ENCODE measurements around the gene SYNM. TPM values are rescaled to one million over a fixed set of nuclear protein-coding genes. Genes with fewer than 3 reads are reported as not detected.

SYNM gene
- total RNA-seq, 1 donor from 2014 or later = 19.5 TPM

DNA sequence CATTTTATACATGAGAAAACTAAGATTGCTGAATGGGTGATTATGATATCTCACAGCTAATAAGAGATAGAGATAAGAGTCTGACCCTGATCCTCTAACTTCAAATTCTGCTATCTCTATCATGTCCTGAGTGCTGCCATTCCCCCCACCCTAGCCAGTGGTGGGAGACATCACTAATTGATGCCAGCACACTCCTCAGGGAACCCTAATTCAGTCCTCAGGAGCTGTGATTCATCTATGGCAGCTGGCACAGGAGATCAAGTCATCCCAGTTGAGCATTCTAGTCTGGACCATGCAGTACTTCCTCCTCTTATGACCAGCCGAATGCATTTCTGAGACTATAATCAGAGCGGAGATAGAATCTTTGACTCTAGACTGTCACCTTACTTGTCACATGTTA lies 71.9 kb downstream of the SYNM start:
- Histone ChIP-seq H3K9me3 (no peaks in the 10 kb centered on the region), H3K4me3 (no peak overlapping the region), H3K27me3 (no peaks in the 10 kb centered on the region), H3K4me1 (no peaks in the 10 kb centered on the region), H3K36me3 (peaks cover 11% of the 10 kb centered on the region), H3K27ac (no peak overlapping the region)
- DNase-seq (no peak), ATAC-seq (no peak)
- intact Hi-C loops (cut with DNase I) = no loop called here
- TF ChIP-seq, protein P1, sequence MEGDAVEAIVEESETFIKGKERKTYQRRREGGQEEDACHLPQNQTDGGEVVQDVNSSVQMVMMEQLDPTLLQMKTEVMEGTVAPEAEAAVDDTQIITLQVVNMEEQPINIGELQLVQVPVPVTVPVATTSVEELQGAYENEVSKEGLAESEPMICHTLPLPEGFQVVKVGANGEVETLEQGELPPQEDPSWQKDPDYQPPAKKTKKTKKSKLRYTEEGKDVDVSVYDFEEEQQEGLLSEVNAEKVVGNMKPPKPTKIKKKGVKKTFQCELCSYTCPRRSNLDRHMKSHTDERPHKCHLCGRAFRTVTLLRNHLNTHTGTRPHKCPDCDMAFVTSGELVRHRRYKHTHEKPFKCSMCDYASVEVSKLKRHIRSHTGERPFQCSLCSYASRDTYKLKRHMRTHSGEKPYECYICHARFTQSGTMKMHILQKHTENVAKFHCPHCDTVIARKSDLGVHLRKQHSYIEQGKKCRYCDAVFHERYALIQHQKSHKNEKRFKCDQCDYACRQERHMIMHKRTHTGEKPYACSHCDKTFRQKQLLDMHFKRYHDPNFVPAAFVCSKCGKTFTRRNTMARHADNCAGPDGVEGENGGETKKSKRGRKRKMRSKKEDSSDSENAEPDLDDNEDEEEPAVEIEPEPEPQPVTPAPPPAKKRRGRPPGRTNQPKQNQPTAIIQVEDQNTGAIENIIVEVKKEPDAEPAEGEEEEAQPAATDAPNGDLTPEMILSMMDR (IDR thresholded peaks at IDR 0.05) = no peak

- intact Hi-C loops (cut with DNase I) = no loop called here
- Histone ChIP-seq H3K4me3 (no peak overlapping the region), H3K9me3 (no peaks in the 10 kb centered on the region), H3K36me3 (peaks cover 7% of the 10 kb centered on the region), H3K27ac (no peak overlapping the region), H3K27me3 (no peaks in the 10 kb centered on the region), H3K4me1 (no peaks in the 10 kb centered on the region)
- no peak for ATAC-seq
- DNase-seq = no peak
- TF ChIP-seq, protein P1 (IDR thresholded peaks at IDR 0.05) = no peak
These were observed 72.8 kb downstream of the SYNM start for GRCh38 chr15:99177679-99178078.

GRCh38 chr15:99180086-99180963 lies 75.4 kb downstream of the SYNM start:
- TF ChIP-seq, protein P1 (IDR thresholded peaks at IDR 0.05) = no peak
- Histone ChIP-seq H3K4me1 (no peaks in the 10 kb centered on the region), H3K9me3 (no peaks in the 10 kb centered on the region), H3K36me3 (no peaks in the 10 kb centered on the region), H3K27me3 (no peaks in the 10 kb centered on the region), H3K27ac (no peak overlapping the region), H3K4me3 (no peak overlapping the region)
- intact Hi-C loops (cut with DNase I) = no loop called here
- DNase-seq = no peak
- no peak for ATAC-seq

GRCh38 chr15:99180964-99181306 lies 76.1 kb downstream of the SYNM start:
- H3K36me3 ChIP-seq = no peaks in the 10 kb centered on the region
- no peak overlapping the region for H3K4me3 ChIP-seq
- no peak for ATAC-seq
- H3K27me3 ChIP-seq = no peaks in the 10 kb centered on the region
- intact Hi-C loops (cut with DNase I) = no loop called here
- TF ChIP-seq, protein P1 (IDR thresholded peaks at IDR 0.05) = no peak
- no peaks in the 10 kb centered on the region for H3K4me1 ChIP-seq
- H3K9me3 ChIP-seq = no peaks in the 10 kb centered on the region
- H3K27ac ChIP-seq = no peak overlapping the region
- DNase-seq = no peak

GRCh38 chr15:99181545-99181971 lies 76.7 kb downstream of the SYNM start:
- Histone ChIP-seq H3K36me3 (no peaks in the 10 kb centered on the region), H3K9me3 (no peaks in the 10 kb centered on the region), H3K27me3 (no peaks in the 10 kb centered on the region), H3K4me1 (no peaks in the 10 kb centered on the region), H3K27ac (no peak overlapping the region), H3K4me3 (no peak overlapping the region)
- TF ChIP-seq, protein P1 (IDR thresholded peaks at IDR 0.05) = no peak
- DNase-seq (no peak), ATAC-seq (peak; percentile 41)
- intact Hi-C loops (cut with DNase I) = no loop called here
